ENCODE data around the gene SIAH2. TPM values are rescaled to one million over a fixed set of nuclear protein-coding genes. Genes with fewer than 3 reads are reported as not detected.
A peak's percentile ranks its signal among the peaks of the same experiment; 100 is the strongest.

Gene SIAH2, protein sequence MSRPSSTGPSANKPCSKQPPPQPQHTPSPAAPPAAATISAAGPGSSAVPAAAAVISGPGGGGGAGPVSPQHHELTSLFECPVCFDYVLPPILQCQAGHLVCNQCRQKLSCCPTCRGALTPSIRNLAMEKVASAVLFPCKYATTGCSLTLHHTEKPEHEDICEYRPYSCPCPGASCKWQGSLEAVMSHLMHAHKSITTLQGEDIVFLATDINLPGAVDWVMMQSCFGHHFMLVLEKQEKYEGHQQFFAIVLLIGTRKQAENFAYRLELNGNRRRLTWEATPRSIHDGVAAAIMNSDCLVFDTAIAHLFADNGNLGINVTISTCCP
- total RNA-seq = 10 to 100 TPM; 37.4 to 40.3 (median 39.1) TPM

DNA sequence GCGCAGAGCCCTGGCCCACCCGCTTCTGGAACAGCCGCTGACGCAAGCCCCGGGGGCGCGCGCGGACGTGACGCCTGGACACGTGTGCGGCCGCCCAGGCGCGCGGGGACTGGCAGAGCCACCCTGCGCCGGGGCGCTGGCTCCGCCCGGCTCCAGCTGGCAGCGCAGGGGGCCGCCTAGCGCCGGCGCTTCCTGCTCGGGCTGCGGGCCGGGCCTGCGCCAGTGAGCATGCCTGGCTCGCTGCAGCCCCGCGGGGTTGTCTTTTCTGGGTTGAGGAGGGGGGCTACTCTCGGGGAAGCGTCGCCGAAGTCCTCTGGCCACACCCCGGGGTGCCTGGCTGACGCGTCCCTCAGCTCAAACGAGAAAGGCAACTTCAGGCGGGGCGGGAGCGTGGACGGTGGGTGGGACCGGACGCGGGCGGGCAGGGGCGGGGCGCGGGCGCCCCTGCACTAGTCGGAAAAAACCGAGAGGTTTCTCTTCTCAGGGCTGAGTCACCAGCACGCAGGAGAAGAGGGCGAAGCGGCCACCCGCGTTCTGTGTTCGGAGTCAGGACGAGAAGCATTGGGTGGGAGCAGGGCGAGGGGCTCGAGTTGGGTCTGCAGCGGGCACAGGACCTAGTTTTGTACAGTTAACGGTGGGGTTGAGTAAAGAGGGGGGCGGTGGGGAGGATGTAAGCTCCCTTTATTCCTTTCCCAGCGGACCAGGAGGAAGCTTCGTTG, at the start of gene SIAH2:
TSS of gene SIAH2 (minus strand) at position 48 of the 719 bp plus-strand sequence. CDS start 320 bp downstream, outside the sequence.
- Histone ChIP-seq H3K4me3 (peak within 1 kb of the TSS; percentile 81 to 87 (median 83)), H3K9me3 (no peaks in the 10 kb centered on the region), H3K36me3 (no peaks in the 10 kb centered on the region), H3K27me3 (no peaks in the 10 kb centered on the region), H3K27ac (peak within 1 kb of the TSS; percentile 96), H3K4me1 (peaks cover 0 to 4% of the 10 kb centered on the region in 2 donors)
- intact Hi-C loops (cut with DNase I; ENCODE audit: low total_unique reads) = no loop called here
- TF ChIP-seq, protein P1, sequence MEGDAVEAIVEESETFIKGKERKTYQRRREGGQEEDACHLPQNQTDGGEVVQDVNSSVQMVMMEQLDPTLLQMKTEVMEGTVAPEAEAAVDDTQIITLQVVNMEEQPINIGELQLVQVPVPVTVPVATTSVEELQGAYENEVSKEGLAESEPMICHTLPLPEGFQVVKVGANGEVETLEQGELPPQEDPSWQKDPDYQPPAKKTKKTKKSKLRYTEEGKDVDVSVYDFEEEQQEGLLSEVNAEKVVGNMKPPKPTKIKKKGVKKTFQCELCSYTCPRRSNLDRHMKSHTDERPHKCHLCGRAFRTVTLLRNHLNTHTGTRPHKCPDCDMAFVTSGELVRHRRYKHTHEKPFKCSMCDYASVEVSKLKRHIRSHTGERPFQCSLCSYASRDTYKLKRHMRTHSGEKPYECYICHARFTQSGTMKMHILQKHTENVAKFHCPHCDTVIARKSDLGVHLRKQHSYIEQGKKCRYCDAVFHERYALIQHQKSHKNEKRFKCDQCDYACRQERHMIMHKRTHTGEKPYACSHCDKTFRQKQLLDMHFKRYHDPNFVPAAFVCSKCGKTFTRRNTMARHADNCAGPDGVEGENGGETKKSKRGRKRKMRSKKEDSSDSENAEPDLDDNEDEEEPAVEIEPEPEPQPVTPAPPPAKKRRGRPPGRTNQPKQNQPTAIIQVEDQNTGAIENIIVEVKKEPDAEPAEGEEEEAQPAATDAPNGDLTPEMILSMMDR (IDR thresholded peaks at IDR 0.05) = no peak
- peak; percentile 54 for TF ChIP-seq POLR2A (IDR thresholded peaks at IDR 0.05)
- TF ChIP-seq POLR2AphosphoS5 (IDR thresholded peaks at IDR 0.05) = peak; percentile 69 to 87 (median 70)
- peak; percentile 86 to 90 for DNase-seq (ENCODE audit: low spot score in 2 of 2)

DNA sequence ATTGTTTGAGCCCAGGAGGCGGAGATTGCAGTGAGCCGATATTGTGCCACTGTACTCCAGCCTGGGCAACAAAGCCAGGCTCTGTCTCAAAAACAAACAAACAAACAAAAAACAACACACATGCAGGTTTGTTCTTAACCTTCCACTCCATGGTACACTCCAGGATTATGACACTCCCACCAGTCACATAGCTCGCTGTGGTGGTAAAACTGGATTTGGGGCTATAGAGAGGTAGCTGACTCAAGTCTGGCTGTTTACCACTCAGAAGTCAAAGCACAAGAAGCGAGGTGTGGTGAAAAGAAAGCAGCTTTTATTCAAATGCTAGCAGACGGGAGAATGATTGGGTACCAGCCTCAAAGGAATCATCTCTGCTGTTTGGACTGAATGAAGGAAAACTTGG, 49.0 kb upstream of the SIAH2 start:
- intact Hi-C loops (cut with DNase I; ENCODE audit: low total_unique reads) = no loop called here
- H3K27ac ChIP-seq = no peak overlapping the region
- no peak for DNase-seq (ENCODE audit: low spot score in 2 of 2)
- TF ChIP-seq POLR2A (IDR thresholded peaks at IDR 0.05) = no peak
- TF ChIP-seq, protein P1 (IDR thresholded peaks at IDR 0.05) = no peak
- no peak for TF ChIP-seq POLR2AphosphoS5 (IDR thresholded peaks at IDR 0.05)
- no peaks in the 10 kb centered on the region for H3K4me1 ChIP-seq
- H3K27me3 ChIP-seq = no peaks in the 10 kb centered on the region
- no peaks in the 10 kb centered on the region for H3K9me3 ChIP-seq
- no peak overlapping the region for H3K4me3 ChIP-seq
- H3K36me3 ChIP-seq = no peaks in the 10 kb centered on the region

DNA sequence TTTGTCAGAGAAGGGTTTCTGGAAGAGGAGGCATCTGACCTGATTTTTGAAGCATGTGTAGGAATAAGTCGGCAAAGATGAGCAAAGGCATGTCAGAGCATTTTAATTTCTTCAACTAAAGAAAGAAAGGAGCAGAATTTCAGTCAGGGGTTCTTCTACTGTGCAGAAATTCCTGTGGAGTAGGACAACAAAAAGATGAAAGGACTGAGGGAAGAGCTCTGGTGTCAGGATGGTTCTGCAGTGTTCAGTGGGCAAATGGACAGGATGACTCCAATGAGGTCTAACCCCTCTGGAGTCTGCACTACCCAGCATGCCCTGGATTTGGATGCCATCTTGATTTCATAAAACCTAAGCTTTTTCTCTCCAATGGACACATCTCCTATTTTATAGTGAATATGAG, 47.7 kb upstream of the SIAH2 start:
- intact Hi-C loops (cut with DNase I; ENCODE audit: low total_unique reads) = no loop called here

DNA sequence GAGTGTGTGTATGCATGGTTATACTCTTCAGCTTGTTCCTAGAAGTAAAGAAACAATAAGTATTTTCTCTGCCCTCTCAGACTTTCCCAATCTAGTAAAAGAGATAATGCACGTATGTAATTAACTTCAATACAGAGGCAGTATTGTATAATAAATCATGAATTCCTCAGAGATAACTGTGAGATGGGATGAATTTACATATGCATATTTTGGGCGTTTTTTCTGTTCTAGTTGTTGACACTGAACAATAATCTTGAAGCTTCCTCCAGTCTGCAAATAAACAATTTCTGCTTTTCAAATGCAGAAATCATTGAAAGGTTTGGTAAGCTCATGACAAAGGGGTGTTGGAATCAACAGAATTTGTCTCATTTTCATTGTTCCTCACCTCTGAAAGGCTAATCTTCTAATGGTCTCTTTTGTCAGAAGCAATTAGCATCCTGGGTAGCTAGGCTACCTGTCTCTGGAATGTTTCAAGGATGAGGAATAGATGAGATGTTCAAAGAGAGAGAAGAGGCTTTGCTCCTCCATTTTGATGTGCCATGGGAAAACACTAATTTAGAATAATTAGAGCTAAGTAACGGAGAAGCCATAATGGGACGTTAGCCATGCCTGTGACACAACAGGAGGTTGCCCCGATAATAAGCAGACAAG, 43.3 kb upstream of the SIAH2 start:
- Histone ChIP-seq H3K27me3 (no peaks in the 10 kb centered on the region), H3K27ac (no peak overlapping the region), H3K4me1 (no peaks in the 10 kb centered on the region), H3K9me3 (no peaks in the 10 kb centered on the region), H3K4me3 (no peak overlapping the region), H3K36me3 (peaks cover 5% of the 10 kb centered on the region)
- intact Hi-C loops (cut with DNase I; ENCODE audit: low total_unique reads) = no loop called here
- TF ChIP-seq POLR2AphosphoS5 (IDR thresholded peaks at IDR 0.05) = no peak
- DNase-seq (ENCODE audit: low spot score in 2 of 2) = no peak

More for the DNA sequence above, 47.7 kb upstream of the SIAH2 start:
- Histone ChIP-seq H3K27me3 (no peaks in the 10 kb centered on the region), H3K4me1 (no peaks in the 10 kb centered on the region), H3K4me3 (no peak overlapping the region), H3K9me3 (no peaks in the 10 kb centered on the region), H3K36me3 (no peaks in the 10 kb centered on the region), H3K27ac (no peak overlapping the region)
- no peak for DNase-seq (ENCODE audit: low spot score in 2 of 2)
- TF ChIP-seq POLR2AphosphoS5 (IDR thresholded peaks at IDR 0.05) = no peak
- TF ChIP-seq, protein P1 (IDR thresholded peaks at IDR 0.05) = no peak
- no peak for TF ChIP-seq POLR2A (IDR thresholded peaks at IDR 0.05)

DNA sequence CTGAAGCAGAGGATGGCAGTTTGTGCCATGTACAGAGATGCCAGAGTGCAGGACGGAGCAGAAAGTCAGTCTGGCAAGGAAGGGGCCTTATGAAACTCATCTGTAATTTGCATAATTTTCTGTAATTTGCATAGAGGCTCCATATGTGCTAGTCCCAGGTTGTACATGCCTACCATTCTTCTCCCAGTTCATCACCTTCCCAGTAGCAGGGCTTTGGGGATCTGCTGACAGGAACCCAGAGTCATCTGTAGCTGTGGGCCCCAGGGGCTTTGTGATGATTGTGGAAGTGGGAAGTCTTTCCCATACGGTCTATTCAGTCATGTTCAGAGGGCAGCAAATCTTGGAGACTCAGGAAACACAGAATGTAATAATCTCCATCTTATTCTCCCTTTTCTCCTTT, 42.4 kb upstream of the SIAH2 start:
- Histone ChIP-seq H3K4me3 (no peak overlapping the region), H3K27me3 (no peaks in the 10 kb centered on the region), H3K9me3 (no peaks in the 10 kb centered on the region), H3K36me3 (peaks cover 5% of the 10 kb centered on the region), H3K27ac (no peak overlapping the region), H3K4me1 (no peaks in the 10 kb centered on the region)
- TF ChIP-seq, protein P1 (IDR thresholded peaks at IDR 0.05) = no peak
- TF ChIP-seq POLR2A (IDR thresholded peaks at IDR 0.05) = no peak
- TF ChIP-seq POLR2AphosphoS5 (IDR thresholded peaks at IDR 0.05) = no peak
- DNase-seq (ENCODE audit: low spot score in 2 of 2) = no peak
- intact Hi-C loops (cut with DNase I; ENCODE audit: low total_unique reads) = no loop called here

All from breast epithelium (tissue), 4 donors.